Parathyroid adenoma (tissue), 2 donors: Measurements from ENCODE around the gene FEM1A.
A peak's percentile ranks its signal among the peaks of the same experiment; 100 is the strongest.

Source experiments
- H2AFZ ChIP-seq: fragments of 300-600 bp; sonication (generic); one replicate; pipeline ENCODE4 v1.7.0; 2017; ENCODE audit warnings: antibody characterized with exemption, mild to moderate bottlenecking
- H3K27ac ChIP-seq: fragments of 300-600 bp; sonication (generic); one replicate; pipeline ENCODE4 v1.7.0; 2017
- H3K27me3 ChIP-seq: fragments of 300-600 bp; sonication (generic); one replicate; pipeline ENCODE4 v1.7.0; 2017; ENCODE audit warnings: low read length; ENCODE audit not compliant: control insufficient read depth, insufficient read depth
- H3K36me3 ChIP-seq: fragments of 300-600 bp; sonication (generic); one replicate; pipeline ENCODE4 v1.7.0; 2017; ENCODE audit warnings: low read length; ENCODE audit not compliant: control insufficient read depth, insufficient read depth
- H3K4me1 ChIP-seq: fragments of 300-600 bp; sonication (generic); one replicate; pipeline ENCODE4 v1.7.0; 2017; ENCODE audit warnings: control low read depth
- H3K4me2 ChIP-seq: fragments of 300-600 bp; sonication (generic); one replicate; pipeline ENCODE4 v1.7.0; 2017; ENCODE audit warnings: low read length
- H3K4me3 ChIP-seq: fragments of 300-600 bp; sonication (generic); one replicate; pipeline ENCODE4 v1.7.0; 2017; ENCODE audit warnings: low read depth, low read length
- H3K79me2 ChIP-seq: fragments of 300-600 bp; sonication (generic); one replicate; pipeline ENCODE4 v1.7.0; 2017; ENCODE audit warnings: control low read depth
- H3K9ac ChIP-seq: fragments of 300-600 bp; sonication (generic); one replicate; pipeline ENCODE4 v1.7.0; 2017; ENCODE audit warnings: mild to moderate bottlenecking
- H3K9me3 ChIP-seq: fragments of 300-600 bp; sonication (generic); one replicate; pipeline ENCODE4 v1.7.0; 2017; ENCODE audit warnings: low read length; ENCODE audit not compliant: control insufficient read depth
- CTCF ChIP-seq: fragments of 300-600 bp; sonication (generic); IDR thresholded peaks from one replicate; pipeline ENCODE4 v1.7.0; 2017; ENCODE audit warnings: antibody characterized with exemption, mild to moderate bottlenecking
- donor health status: primary hyperparathyroidism.

Gene FEM1A

GRCh38 chr19:4755459-4755858 lies 36.1 kb upstream of the FEM1A start:
- Histone ChIP-seq H3K4me2 (no peak overlapping the region), H3K36me3 (no peaks in the 10 kb centered on the region), H3K4me1 (no peaks in the 10 kb centered on the region), H3K9ac (no peak overlapping the region), H3K4me3 (no peak overlapping the region), H3K27ac (no peak overlapping the region), H3K27me3 (no peaks in the 10 kb centered on the region), H3K79me2 (no peaks in the 10 kb centered on the region), H3K9me3 (no peaks in the 10 kb centered on the region), H2AFZ (no peak overlapping the region)
- TF ChIP-seq CTCF = no peak

- no peaks in the 10 kb centered on the region for H3K4me1 ChIP-seq
- H3K27ac ChIP-seq = no peak overlapping the region
- no peaks in the 10 kb centered on the region for H3K27me3 ChIP-seq
- H3K4me2 ChIP-seq = no peak overlapping the region
- no peak overlapping the region for H2AFZ ChIP-seq
- no peak for TF ChIP-seq CTCF
- no peaks in the 10 kb centered on the region for H3K9me3 ChIP-seq
- H3K9ac ChIP-seq = no peak overlapping the region
- H3K4me3 ChIP-seq = no peak overlapping the region
- no peaks in the 10 kb centered on the region for H3K36me3 ChIP-seq
- no peaks in the 10 kb centered on the region for H3K79me2 ChIP-seq
Observed at GRCh38 chr19:4758082-4758481, 33.5 kb upstream of the FEM1A start.

GRCh38 chr19:4758659-4759058 lies 32.9 kb upstream of the FEM1A start:
- no peak for TF ChIP-seq CTCF
- Histone ChIP-seq H3K79me2 (no peaks in the 10 kb centered on the region), H3K9me3 (no peaks in the 10 kb centered on the region), H2AFZ (no peak overlapping the region), H3K36me3 (no peaks in the 10 kb centered on the region), H3K27me3 (no peaks in the 10 kb centered on the region), H3K27ac (no peak overlapping the region), H3K9ac (no peak overlapping the region), H3K4me3 (no peak overlapping the region), H3K4me2 (no peak overlapping the region), H3K4me1 (no peaks in the 10 kb centered on the region)

GRCh38 chr19:4759388-4760284 lies 31.9 kb upstream of the FEM1A start:
- Histone ChIP-seq H3K36me3 (no peaks in the 10 kb centered on the region), H2AFZ (peak overlapping the region; percentile 49), H3K27ac (no peak overlapping the region), H3K27me3 (no peaks in the 10 kb centered on the region), H3K79me2 (no peaks in the 10 kb centered on the region), H3K9ac (no peak overlapping the region), H3K4me3 (peak overlapping the region; percentile 50), H3K4me1 (no peaks in the 10 kb centered on the region), H3K9me3 (no peaks in the 10 kb centered on the region), H3K4me2 (peak overlapping the region; percentile 77)
- TF ChIP-seq CTCF = no peak

GRCh38 chr19:4760285-4760650 lies 31.3 kb upstream of the FEM1A start:
- Histone ChIP-seq H3K9ac (no peak overlapping the region), H2AFZ (peak overlapping the region; percentile 49), H3K4me2 (peak overlapping the region; percentile 77), H3K4me3 (peak overlapping the region; percentile 50), H3K4me1 (no peaks in the 10 kb centered on the region), H3K27ac (no peak overlapping the region), H3K9me3 (no peaks in the 10 kb centered on the region), H3K79me2 (no peaks in the 10 kb centered on the region), H3K36me3 (no peaks in the 10 kb centered on the region), H3K27me3 (no peaks in the 10 kb centered on the region)
- no peak for TF ChIP-seq CTCF
